ENCODE results near the gene PTPN13. TPM values are rescaled to one million over a fixed set of nuclear protein-coding genes. Genes with fewer than 3 reads are reported as not detected.
A peak's percentile ranks its signal among the peaks of the same experiment; 100 is the strongest.
"Not testable (repeated sequence)": the region's sequence is repeated elsewhere in the genome, so short reads cannot be mapped to it uniquely, and the experiment has no call there.

The PTPN13 gene
- total RNA-seq, 1 donor from 2014 or later = 5.6 TPM

DNA sequence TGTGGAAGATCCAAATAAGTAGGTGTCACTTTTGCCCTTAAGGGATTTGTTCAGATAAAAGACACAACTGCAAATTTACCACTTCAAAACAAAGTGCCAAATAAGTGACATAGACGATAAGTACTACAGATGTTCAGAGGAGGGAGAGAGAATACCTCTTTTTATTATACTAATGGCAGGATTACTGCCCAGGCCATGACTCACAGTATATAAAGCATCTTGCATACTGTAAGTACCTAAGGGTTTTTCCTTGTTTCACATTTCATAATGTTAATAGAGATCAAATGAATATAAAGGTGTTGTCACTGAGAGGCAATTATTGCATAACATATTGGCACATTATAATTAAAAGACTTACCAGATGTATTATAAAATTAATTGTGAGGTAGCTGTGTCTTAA, 46.4 kb downstream of the PTPN13 start:
- TF ChIP-seq, protein P1, sequence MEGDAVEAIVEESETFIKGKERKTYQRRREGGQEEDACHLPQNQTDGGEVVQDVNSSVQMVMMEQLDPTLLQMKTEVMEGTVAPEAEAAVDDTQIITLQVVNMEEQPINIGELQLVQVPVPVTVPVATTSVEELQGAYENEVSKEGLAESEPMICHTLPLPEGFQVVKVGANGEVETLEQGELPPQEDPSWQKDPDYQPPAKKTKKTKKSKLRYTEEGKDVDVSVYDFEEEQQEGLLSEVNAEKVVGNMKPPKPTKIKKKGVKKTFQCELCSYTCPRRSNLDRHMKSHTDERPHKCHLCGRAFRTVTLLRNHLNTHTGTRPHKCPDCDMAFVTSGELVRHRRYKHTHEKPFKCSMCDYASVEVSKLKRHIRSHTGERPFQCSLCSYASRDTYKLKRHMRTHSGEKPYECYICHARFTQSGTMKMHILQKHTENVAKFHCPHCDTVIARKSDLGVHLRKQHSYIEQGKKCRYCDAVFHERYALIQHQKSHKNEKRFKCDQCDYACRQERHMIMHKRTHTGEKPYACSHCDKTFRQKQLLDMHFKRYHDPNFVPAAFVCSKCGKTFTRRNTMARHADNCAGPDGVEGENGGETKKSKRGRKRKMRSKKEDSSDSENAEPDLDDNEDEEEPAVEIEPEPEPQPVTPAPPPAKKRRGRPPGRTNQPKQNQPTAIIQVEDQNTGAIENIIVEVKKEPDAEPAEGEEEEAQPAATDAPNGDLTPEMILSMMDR (IDR thresholded peaks at IDR 0.05; ENCODE audit: unreplicated experiment) = no peak
- no peak for DNase-seq (ENCODE audit: low spot score)
- H3K9me3 Mint-ChIP-seq (ENCODE audit: unreplicated experiment) = no peaks in the 10 kb centered on the region
- H3K36me3 Mint-ChIP-seq (ENCODE audit: low read depth, unreplicated experiment) = no peaks in the 10 kb centered on the region
- no peaks in the 10 kb centered on the region for H3K27me3 Mint-ChIP-seq (ENCODE audit: unreplicated experiment)
- H3K4me1 Mint-ChIP-seq (ENCODE audit: unreplicated experiment) = no peaks in the 10 kb centered on the region
- no peak overlapping the region for H3K4me3 Mint-ChIP-seq (ENCODE audit: unreplicated experiment)
- no peak overlapping the region for H3K27ac Mint-ChIP-seq (ENCODE audit: unreplicated experiment)

DNA sequence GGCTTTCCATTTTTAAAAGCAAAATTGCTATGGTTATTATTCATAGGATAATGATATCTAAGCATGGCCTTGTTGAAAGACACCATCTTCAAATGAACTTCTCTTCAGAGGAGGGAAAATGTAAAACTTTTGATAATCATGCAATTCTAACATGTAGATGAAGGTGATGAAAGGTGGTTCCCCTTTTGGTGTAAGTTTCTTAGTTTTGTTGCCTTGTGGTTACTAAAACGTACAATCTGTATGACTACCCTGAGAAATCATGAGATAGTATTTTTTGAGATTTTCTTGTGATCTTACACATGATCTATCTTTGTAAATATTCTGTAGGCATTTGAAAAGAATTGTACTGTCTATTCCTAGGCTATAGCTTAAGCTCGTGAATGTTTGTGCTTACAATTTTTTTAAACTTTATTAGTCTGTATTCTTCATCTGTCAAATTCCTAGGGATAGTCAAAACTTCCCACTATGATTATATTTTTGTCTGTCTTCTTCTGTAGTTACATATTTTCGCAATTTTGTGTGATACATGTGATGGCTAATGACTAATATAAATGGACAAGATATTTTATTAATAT, 47.5 kb downstream of the PTPN13 start:
- Mint-ChIP-seq H3K27me3 (ENCODE audit: unreplicated experiment) (no peaks in the 10 kb centered on the region), H3K36me3 (ENCODE audit: low read depth, unreplicated experiment) (no peaks in the 10 kb centered on the region), H3K9me3 (ENCODE audit: unreplicated experiment) (no peaks in the 10 kb centered on the region), H3K4me3 (ENCODE audit: unreplicated experiment) (no peak overlapping the region), H3K4me1 (ENCODE audit: unreplicated experiment) (no peaks in the 10 kb centered on the region), H3K27ac (ENCODE audit: unreplicated experiment) (no peak overlapping the region)
- DNase-seq (ENCODE audit: low spot score) = no peak
- TF ChIP-seq, protein P1 (IDR thresholded peaks at IDR 0.05; ENCODE audit: unreplicated experiment) = no peak

DNA sequence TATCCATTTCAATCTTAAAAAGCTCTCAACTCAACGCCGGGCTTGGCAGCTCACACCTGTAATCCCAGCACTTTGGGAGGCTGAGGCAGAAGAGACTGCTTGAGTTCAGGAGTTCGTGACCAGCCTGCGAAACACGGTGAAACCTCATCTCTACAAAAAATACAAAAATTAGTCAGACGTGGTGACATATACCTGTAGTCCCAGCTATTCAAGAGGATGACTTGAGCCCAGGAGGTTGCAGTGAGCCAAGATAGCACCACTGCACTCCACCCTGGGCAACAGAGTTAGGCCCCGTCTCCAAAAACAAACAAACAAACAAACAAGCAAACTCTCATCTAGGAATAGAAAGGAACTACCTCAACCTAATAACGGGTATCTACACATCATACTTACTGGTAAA, 50.8 kb downstream of the PTPN13 start:
- Mint-ChIP-seq H3K4me1 (ENCODE audit: unreplicated experiment) (no peaks in the 10 kb centered on the region), H3K4me3 (ENCODE audit: unreplicated experiment) (no peak overlapping the region), H3K36me3 (ENCODE audit: low read depth, unreplicated experiment) (no peaks in the 10 kb centered on the region), H3K27me3 (ENCODE audit: unreplicated experiment) (no peaks in the 10 kb centered on the region), H3K27ac (ENCODE audit: unreplicated experiment) (no peak overlapping the region), H3K9me3 (ENCODE audit: unreplicated experiment) (no peaks in the 10 kb centered on the region)
- no peak for DNase-seq (ENCODE audit: low spot score)
- TF ChIP-seq, protein P1 (IDR thresholded peaks at IDR 0.05; ENCODE audit: unreplicated experiment) = no peak

DNA sequence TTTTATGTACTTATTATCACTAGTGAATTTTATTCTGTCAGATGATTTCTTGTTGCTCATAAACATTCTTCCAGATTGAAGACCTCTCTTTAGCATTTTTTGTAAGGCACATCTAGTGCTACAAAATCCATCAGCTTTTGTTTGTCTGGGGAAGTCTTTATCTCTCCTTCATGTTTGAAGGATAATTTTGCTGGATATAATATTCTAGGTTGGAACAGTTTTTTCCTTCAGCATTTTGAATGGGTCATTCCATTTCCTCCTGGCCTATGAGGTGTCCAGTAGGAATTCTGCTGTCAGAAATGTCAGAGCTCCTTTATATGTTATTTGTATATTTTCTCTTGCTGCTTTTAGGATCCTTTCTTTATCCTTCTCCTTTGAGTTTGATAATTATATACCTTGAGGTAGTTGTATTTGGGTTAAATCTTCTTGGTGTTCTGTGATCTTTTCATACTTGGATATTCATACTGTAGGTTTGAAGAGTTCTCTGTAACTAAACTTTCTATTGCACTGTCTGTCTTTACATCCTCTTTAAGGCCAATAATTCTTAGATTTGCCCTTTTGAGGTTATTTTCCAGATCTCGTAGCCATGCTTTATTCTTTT, 58.3 kb downstream of the PTPN13 start:
- Mint-ChIP-seq H3K36me3 (ENCODE audit: low read depth, unreplicated experiment) (peaks cover 12% of the 10 kb centered on the region), H3K27me3 (ENCODE audit: unreplicated experiment) (no peaks in the 10 kb centered on the region), H3K9me3 (ENCODE audit: unreplicated experiment) (no peaks in the 10 kb centered on the region), H3K4me1 (ENCODE audit: unreplicated experiment) (no peaks in the 10 kb centered on the region), H3K27ac (ENCODE audit: unreplicated experiment) (no peak overlapping the region), H3K4me3 (ENCODE audit: unreplicated experiment) (no peak overlapping the region)
- no peak for DNase-seq (ENCODE audit: low spot score)
- TF ChIP-seq, protein P1 (IDR thresholded peaks at IDR 0.05; ENCODE audit: unreplicated experiment) = no peak

DNA sequence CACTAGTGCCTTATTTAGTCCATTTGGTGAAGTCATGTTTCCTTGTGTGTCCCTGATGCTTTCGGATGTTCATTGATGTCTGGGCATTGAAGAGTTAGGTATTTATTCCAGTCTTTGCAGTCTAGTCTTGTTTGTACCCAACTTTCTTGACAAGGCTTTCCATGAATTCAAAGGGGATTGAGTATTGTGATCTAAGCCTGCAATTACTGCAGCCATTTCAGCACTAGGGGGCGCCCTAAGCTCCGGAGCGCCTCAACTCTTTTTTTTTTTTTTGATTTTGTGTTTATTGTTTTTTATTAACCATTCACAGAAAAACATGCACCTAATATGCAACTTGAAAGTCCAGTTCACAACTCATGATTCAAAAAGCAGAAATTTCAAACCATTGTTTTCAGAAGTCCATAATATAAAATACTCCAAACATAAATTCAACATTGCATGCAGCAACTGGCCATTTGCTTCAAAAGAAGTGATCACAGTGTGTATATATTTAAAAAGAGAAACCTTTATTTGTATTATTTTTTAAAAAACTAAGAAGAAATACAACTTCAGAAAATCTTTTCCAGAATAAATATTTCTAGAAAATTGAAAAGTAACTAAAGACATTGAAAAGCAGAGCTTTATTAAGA, 59.2 kb downstream of the PTPN13 start:
- Mint-ChIP-seq H3K9me3 (ENCODE audit: unreplicated experiment) (peaks cover 4% of the 10 kb centered on the region), H3K4me1 (ENCODE audit: unreplicated experiment) (no peaks in the 10 kb centered on the region), H3K36me3 (ENCODE audit: low read depth, unreplicated experiment) (peaks cover 17% of the 10 kb centered on the region), H3K27ac (ENCODE audit: unreplicated experiment) (no peak overlapping the region), H3K4me3 (ENCODE audit: unreplicated experiment) (no peak overlapping the region), H3K27me3 (ENCODE audit: unreplicated experiment) (peaks cover 2% of the 10 kb centered on the region)
- TF ChIP-seq, protein P1 (IDR thresholded peaks at IDR 0.05; ENCODE audit: unreplicated experiment) = peak; percentile 73
- no peak for DNase-seq (ENCODE audit: low spot score)

DNA sequence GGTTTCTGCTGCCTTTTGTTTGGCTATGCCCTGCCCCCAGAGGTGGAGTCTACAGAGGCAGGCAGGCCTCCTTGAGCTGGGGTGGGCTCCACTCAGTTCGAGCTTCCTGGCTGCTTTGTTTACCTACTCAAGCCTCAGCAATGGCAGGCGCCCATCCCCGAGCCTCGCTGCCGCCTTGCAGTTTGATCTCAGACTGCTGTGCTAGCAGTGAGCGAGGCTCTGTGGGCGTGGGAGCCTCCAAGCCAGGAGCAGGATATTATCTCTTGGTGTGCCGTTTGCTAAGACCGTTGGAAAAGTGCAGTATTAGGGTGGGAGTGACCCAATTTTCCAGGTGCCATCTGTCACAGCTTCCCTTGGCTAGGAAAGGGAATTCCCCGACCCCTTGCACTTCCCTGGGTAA, 62.7 kb downstream of the PTPN13 start:
- H3K36me3 Mint-ChIP-seq (ENCODE audit: low read depth, unreplicated experiment) = peaks cover 17% of the 10 kb centered on the region
- H3K9me3 Mint-ChIP-seq (ENCODE audit: unreplicated experiment); H3K27ac Mint-ChIP-seq (ENCODE audit: unreplicated experiment); H3K4me3 Mint-ChIP-seq (ENCODE audit: unreplicated experiment); H3K4me1 Mint-ChIP-seq (ENCODE audit: unreplicated experiment); H3K27me3 Mint-ChIP-seq (ENCODE audit: unreplicated experiment); DNase-seq (ENCODE audit: low spot score): not testable (repeated sequence)

Measured in endothelial cell (in vitro differentiated cells).